Myocyte (in vitro differentiated cells): ENCODE results near the gene WASHC2A. TPM values are rescaled to one million over a fixed set of nuclear protein-coding genes. Genes with fewer than 3 reads are reported as not detected.
A peak's percentile ranks its signal among the peaks of the same experiment; 100 is the strongest.
"Not testable (repeated sequence)": the region's sequence is repeated elsewhere in the genome, so short reads cannot be mapped to it uniquely, and the experiment has no call there.

Experiments
- DNase-seq: peaks from one replicate; pipeline ENCODE4 v3.0.0-alpha.2; 2012; ENCODE audit warnings: low read depth
- total RNA-seq: library from RNA; depleted of rRNA; stranded (reverse); fragments of >200 nt; gene quantifications from 2 replicates; pipeline ENCODE4 v1.2.3, GENCODE V29; 2014

WASHC2A gene
- total RNA-seq, 1 donor from 2014 or later: 42.1 TPM

- DNase-seq: not testable (repeated sequence)
Measured at GRCh38 chr10:50145575-50145974, 77.8 kb downstream of the WASHC2A start.

- no peak for DNase-seq
Measured at GRCh38 chr10:50152792-50153272, 85.1 kb downstream of the WASHC2A start.

GRCh38 chr10:50157868-50158267 is 90.1 kb downstream of the WASHC2A start:
- DNase-seq: not testable (repeated sequence)

DNA sequence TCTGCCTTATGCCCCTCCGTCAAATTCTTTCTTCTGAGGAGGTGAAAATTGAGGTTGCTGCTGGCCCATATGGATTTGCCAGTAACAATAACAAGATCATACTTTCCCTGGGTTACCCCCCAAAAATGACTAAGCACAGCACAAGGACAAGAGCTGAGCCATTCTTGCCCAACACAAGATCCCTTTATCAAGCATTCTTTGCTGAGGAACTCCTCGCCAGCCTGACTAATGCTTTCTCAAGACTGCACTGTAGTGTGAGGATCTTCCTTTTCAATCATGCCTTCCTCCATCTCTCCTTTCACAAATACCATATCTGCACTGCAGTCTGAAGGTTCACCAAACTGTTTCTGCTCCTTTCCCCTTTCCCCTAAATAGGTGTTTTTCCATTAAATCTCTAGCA is 92.1 kb downstream of the WASHC2A start:
- DNase-seq: not testable (repeated sequence)

- not testable (repeated sequence) for DNase-seq
Measured at GRCh38 chr10:50165038-50165437, 97.3 kb downstream of the WASHC2A start.

- DNase-seq: not testable (repeated sequence)
Measured at GRCh38 chr10:50167833-50168232, 100.1 kb downstream of the WASHC2A start.

GRCh38 chr10:50169506-50169905 is 101.8 kb downstream of the WASHC2A start:
- DNase-seq: peak; percentile 15

GRCh38 chr10:50174788-50175525 is 107.2 kb downstream of the WASHC2A start:
- peak; percentile 67 for DNase-seq

Other genes with a start within 250 kb of the WASHC2A start
- gene PARG, start 125.9 kb upstream of the WASHC2A start, total RNA-seq: 28.3 and 32.0 TPM in 2 replicates
- 16.2 and 19.7 TPM in 2 replicates for gene TIMM23B, start 125.9 kb upstream of the WASHC2A start, total RNA-seq
- 8.3 and 11.6 TPM in 2 replicates for gene AGAP6, start 79.5 kb upstream of the WASHC2A start, total RNA-seq
- gene ASAH2, start 183.6 kb downstream of the WASHC2A start, total RNA-seq: 0.99 and 2.4 TPM in 2 replicates